Neural cell (in vitro differentiated cells): ENCODE measurements around the gene CCNK. TPM values are rescaled to one million over a fixed set of nuclear protein-coding genes. Genes with fewer than 3 reads are reported as not detected.

Source experiments
- H2AFZ ChIP-seq: fragments of 200-600, 300-800 bp; sonication (generic), shearing (Covaris generic); 2 replicates; pipeline ENCODE4 v1.6.0; 2014; ENCODE audit warnings: low read depth, mild to moderate bottlenecking, antibody characterized with exemption, low read length, moderate library complexity
- H3F3A ChIP-seq: fragments of 200-600 bp; shearing (Covaris generic); 2 replicates; pipeline ENCODE4 v1.6.1; 2016; ENCODE audit warnings: mild to moderate bottlenecking, moderate library complexity, mixed read lengths, antibody characterized with exemption, low read length; ENCODE audit not compliant: insufficient read depth, poor library complexity, severe bottlenecking
- H3K27ac ChIP-seq: fragments of 200-600, 300-800 bp; sonication (generic), shearing (Covaris generic); 2 replicates; pipeline ENCODE4 v1.5.1; 2014; ENCODE audit warnings: mild to moderate bottlenecking, low read length, moderate library complexity
- H3K27me3 ChIP-seq: fragments of 300-800, 200-600 bp; sonication (generic), shearing (Covaris generic); 2 replicates; pipeline ENCODE4 v1.6.0; 2014; ENCODE audit warnings: mild to moderate bottlenecking, low read depth, low read length, moderate library complexity; ENCODE audit not compliant: insufficient read depth
- H3K36me3 ChIP-seq: fragments of 300-800, 200-600 bp; sonication (generic), shearing (Covaris generic); 2 replicates; pipeline ENCODE4 v1.5.1; 2014; ENCODE audit warnings: mild to moderate bottlenecking, antibody characterized with exemption, low read length, moderate library complexity; ENCODE audit not compliant: insufficient read depth
- H3K4me2 ChIP-seq: fragments of 300-800, 200-600 bp; sonication (generic), shearing (Covaris generic); 2 replicates; pipeline ENCODE4 v1.6.0; 2014; ENCODE audit warnings: mild to moderate bottlenecking, low read length
- H3K4me3 ChIP-seq: fragments of 300-800, 200-600 bp; sonication (generic), shearing (Covaris generic); 2 replicates; pipeline ENCODE4 v1.5.1; 2014; ENCODE audit warnings: mild to moderate bottlenecking, low read length, moderate library complexity
- H3K79me2 ChIP-seq: fragments of 200-600 bp; shearing (Covaris generic); replicated peaks from 2 replicates; pipeline ENCODE4 v1.6.0; 2014; ENCODE audit warnings: mild to moderate bottlenecking, low read length, moderate library complexity; ENCODE audit not compliant: insufficient read depth
- H3K9ac ChIP-seq: fragments of 300-800, 200-600 bp; sonication (generic), shearing (Covaris generic); 2 replicates; pipeline ENCODE4 v1.6.1; 2016; ENCODE audit warnings: mild to moderate bottlenecking, low read length, mixed read lengths
- H3K9me2 ChIP-seq: fragments of 200-600 bp; shearing (Covaris generic); 2 replicates; pipeline ENCODE4 v1.6.1; 2016; ENCODE audit warnings: mild to moderate bottlenecking, low read length, mixed read lengths; ENCODE audit not compliant: insufficient read depth
- H3K9me3 ChIP-seq: fragments of 200-600, 300-800 bp; sonication (generic), shearing (Covaris generic); 2 replicates; pipeline ENCODE4 v1.6.1; 2016; ENCODE audit warnings: mild to moderate bottlenecking, mixed run types, low read length, moderate library complexity, mixed read lengths
- H4K20me1 ChIP-seq: fragments of 200-600 bp; shearing (Covaris generic); 2 replicates; pipeline ENCODE4 v1.6.1; 2016; ENCODE audit warnings: mild to moderate bottlenecking, mixed run types; ENCODE audit not compliant: insufficient read depth
- CTCF ChIP-seq: fragments of 450-650 bp; IDR thresholded peaks from 2 replicates; pipeline ENCODE4 v1.5.1; 2014; ENCODE audit warnings: antibody characterized with exemption, mild to moderate bottlenecking, moderate library complexity; ENCODE audit not compliant: poor library complexity, severe bottlenecking
- EP300 ChIP-seq: fragments of 450-650 bp; conservative IDR thresholded peaks from 2 replicates; pipeline ENCODE4 v1.6.1; 2014; ENCODE audit warnings: antibody characterized with exemption, mild to moderate bottlenecking, moderate library complexity; ENCODE audit not compliant: poor library complexity, severe bottlenecking
- EZH2 ChIP-seq: fragments of 200-600, 300-800 bp; shearing (Covaris generic), sonication (generic); IDR thresholded peaks from 2 replicates; pipeline ENCODE4 v1.6.1; 2014; ENCODE audit warnings: antibody characterized with exemption, low read length, borderline replicate concordance, mild to moderate bottlenecking; ENCODE audit not compliant: insufficient read depth, poor library complexity, severe bottlenecking
- MXI1 ChIP-seq: fragments of 450-650 bp; conservative IDR thresholded peaks from 2 replicates; pipeline ENCODE4 v1.6.1; 2014; ENCODE audit warnings: antibody characterized with exemption, mild to moderate bottlenecking; ENCODE audit not compliant: poor library complexity, severe bottlenecking
- POLR2AphosphoS5 ChIP-seq: IDR thresholded peaks from 2 replicates; pipeline ENCODE4 v1.6.1; 2012
- RAD21 ChIP-seq: fragments of 450-650 bp; conservative IDR thresholded peaks from 2 replicates; pipeline ENCODE4 v1.6.1; 2014; ENCODE audit warnings: antibody characterized with exemption, mild to moderate bottlenecking, moderate library complexity
- REST ChIP-seq: IDR thresholded peaks from 2 replicates; pipeline ENCODE4 v1.6.1; 2012; ENCODE audit warnings: borderline replicate concordance
- SMC3 ChIP-seq: fragments of 450-650 bp; conservative IDR thresholded peaks from 2 replicates; pipeline ENCODE4 v1.6.1; 2014; ENCODE audit warnings: antibody characterized with exemption, mild to moderate bottlenecking, moderate library complexity; ENCODE audit not compliant: poor library complexity
- TAF1 ChIP-seq: IDR thresholded peaks from 2 replicates; pipeline ENCODE4 v1.6.1; 2012; ENCODE audit warnings: low read depth
- polyA plus RNA-seq: library from polyadenylated mRNA; depleted of rRNA; stranded (reverse); fragments of >200 nt; gene quantifications from 2 replicates; pipeline ENCODE4 v1.2.3, GENCODE V29; 2014

The CCNK gene
- polyA plus RNA-seq, 1 donor from 2014 or later, result 11.2 TPM

- no peak for TF ChIP-seq POLR2AphosphoS5
- Histone ChIP-seq H3K9ac (no peak overlapping the region), H3K27me3 (no peaks in the 10 kb centered on the region), H3F3A (no peaks in the 10 kb centered on the region), H3K79me2 (peaks cover 5% of the 10 kb centered on the region), H3K27ac (no peak overlapping the region), H3K4me2 (no peak overlapping the region), H2AFZ (no peak overlapping the region), H3K36me3 (no peaks in the 10 kb centered on the region), H3K4me3 (no peak overlapping the region), H3K9me3 (no peaks in the 10 kb centered on the region), H4K20me1 (no peaks in the 10 kb centered on the region), H3K9me2 (no peaks in the 10 kb centered on the region)
Observed at GRCh38 chr14:99513946-99514551, 32.8 kb downstream of the CCNK start.

GRCh38 chr14:99514552-99515300 is 33.5 kb downstream of the CCNK start:
- Histone ChIP-seq H4K20me1 (no peaks in the 10 kb centered on the region), H3K9me3 (no peaks in the 10 kb centered on the region), H3K27ac (no peak overlapping the region), H3K79me2 (peaks cover 5% of the 10 kb centered on the region), H3F3A (no peaks in the 10 kb centered on the region), H3K4me2 (no peak overlapping the region), H2AFZ (no peak overlapping the region), H3K9me2 (no peaks in the 10 kb centered on the region), H3K27me3 (no peaks in the 10 kb centered on the region), H3K36me3 (no peaks in the 10 kb centered on the region), H3K4me3 (no peak overlapping the region), H3K9ac (no peak overlapping the region)
- TF ChIP-seq RAD21 (no peak), MXI1 (no peak), REST (no peak), SMC3 (no peak), EZH2 (no peak), POLR2AphosphoS5 (no peak), CTCF (no peak), EP300 (no peak), TAF1 (no peak)
